GM03348 (cell line): Measurements from ENCODE around the gene FAM227B.
"Not testable (repeated sequence)": the region's sequence is repeated elsewhere in the genome, so short reads cannot be mapped to it uniquely, and the experiment has no call there.

Experiments
- DNase-seq: peaks from one replicate; pipeline ENCODE4 v3.0.0; 2012; ENCODE audit warnings: low spot score

The FAM227B gene

GRCh38 chr15:49610157-49610918, 10.3 kb downstream of the FAM227B start:
- DNase-seq: no peak

GRCh38 chr15:49606594-49606993, 14.0 kb downstream of the FAM227B start:
- DNase-seq: no peak

GRCh38 chr15:49605588-49605987, 15.0 kb downstream of the FAM227B start:
- no peak for DNase-seq

DNA sequence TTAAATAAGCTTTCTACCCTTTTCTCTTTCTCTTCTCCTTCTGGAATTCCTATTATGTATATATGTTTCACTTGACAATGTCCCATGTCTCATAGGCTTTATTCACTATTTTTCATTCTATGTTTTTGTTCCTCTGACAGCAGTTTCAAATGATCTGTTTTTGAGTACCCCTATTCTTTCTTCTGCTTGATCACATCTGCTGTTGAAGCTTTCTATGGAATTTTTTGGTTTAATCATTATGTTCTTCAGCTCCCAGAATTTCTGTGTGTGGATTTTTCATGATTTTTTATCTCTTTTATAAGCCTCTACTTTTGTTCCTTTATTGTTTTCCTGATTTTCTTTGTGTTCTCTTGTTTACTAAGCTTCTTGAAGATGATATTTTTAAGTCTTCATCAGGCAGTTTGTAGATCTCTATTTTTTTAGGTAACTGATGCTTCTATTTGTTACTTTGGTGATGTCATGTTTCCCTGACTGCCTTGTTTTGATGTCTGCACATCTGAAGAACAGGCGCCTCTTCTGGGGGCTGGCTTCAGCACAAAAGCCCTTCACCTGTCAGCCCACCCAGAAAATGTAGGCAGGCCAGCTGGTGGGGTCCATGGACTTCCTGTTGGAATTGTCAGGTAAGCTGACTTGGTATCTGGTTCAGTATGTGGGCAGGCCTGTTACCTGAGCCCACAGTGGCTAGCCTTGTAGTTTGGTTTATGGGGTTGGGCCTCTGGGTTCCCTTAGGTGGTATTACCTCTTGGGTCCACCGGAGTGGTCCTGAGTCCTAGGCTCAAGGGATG, 15.8 kb downstream of the FAM227B start:
- no peak for DNase-seq

GRCh38 chr15:49592829-49593316, 27.7 kb downstream of the FAM227B start:
- DNase-seq: not testable (repeated sequence)

DNA sequence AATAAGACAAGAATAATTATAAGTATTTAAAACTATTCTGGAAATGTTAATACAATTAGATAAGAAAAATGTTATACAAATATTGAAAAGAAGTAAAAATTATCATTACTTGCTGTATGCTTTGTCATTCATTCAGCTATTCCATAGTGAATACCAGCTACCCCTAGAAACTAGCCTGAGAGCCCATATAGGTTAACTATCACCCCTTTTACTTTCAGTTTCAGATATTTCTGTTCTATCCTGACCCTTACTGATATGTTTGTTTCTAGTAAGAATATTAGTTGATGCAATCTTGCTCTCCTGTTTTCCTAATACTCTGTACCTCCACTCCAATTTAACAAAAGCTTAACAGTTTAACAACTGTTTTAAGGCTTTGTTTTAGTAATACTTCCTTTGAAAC, 31.6 kb downstream of the FAM227B start:
- DNase-seq: no peak

- no peak for DNase-seq
Measured at GRCh38 chr15:49573421-49573820, 47.2 kb downstream of the FAM227B start.

DNA sequence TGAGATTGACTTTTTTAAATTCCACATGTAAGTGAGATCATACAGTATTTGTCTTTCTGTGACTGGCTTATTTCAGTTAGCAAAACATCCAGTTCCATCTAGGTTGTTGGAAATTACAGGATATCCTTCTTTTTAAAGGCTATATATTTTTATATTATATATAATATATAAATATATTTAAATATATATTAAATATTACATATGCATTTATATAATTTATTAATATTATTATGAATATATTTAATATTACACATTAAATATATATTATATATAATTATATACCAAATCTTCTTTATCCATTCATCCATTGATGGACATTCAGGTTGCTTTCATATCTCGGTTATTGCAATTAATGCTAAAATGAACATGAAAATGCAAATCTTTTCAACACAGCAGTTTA, 49.9 kb downstream of the FAM227B start:
- no peak for DNase-seq

GRCh38 chr15:49570174-49570573, 50.4 kb downstream of the FAM227B start:
- DNase-seq: no peak

DNA sequence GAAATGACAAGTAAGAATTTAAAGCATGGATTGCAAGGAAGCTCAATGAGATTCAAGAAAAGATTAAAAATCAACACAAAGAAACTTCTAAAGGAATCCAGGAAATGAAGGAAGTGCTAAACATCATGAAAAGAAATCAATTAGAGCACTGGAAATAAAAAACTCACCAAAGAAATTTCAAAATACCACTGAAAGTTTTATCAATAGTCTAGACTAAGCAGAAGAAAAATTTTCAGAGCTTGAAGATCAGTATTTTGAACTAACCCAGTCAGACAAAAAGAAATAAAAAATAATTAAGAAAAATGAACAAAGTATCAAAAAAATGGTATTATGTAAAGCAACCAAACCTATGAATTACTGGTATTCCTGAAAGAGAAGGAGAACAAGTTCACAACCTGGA, 60.6 kb downstream of the FAM227B start:
- no peak for DNase-seq

GRCh38 chr15:49558929-49559328, 61.7 kb downstream of the FAM227B start:
- DNase-seq: no peak

DNA sequence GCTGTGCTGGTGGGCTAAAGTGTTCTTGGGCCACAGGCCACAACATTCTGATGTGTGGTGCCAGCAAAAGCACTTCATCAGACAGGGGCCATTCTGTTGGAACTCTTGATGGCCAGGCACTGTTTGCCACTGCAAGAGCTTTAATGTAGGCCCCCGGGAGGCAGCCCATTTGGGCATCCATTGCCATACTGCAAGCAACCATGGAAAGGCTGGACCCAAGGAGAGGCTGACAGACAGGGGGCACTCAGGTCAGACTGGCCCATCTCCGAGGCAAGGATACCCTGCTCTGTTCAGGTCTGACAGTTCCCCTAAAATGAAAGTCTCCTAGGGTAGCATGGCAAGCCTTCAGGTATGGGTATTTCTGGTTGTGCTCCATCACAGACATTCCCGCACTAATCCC, 64.2 kb downstream of the FAM227B start:
- DNase-seq: no peak

GRCh38 chr15:49550342-49550741, 70.3 kb downstream of the FAM227B start:
- not testable (repeated sequence) for DNase-seq

DNA sequence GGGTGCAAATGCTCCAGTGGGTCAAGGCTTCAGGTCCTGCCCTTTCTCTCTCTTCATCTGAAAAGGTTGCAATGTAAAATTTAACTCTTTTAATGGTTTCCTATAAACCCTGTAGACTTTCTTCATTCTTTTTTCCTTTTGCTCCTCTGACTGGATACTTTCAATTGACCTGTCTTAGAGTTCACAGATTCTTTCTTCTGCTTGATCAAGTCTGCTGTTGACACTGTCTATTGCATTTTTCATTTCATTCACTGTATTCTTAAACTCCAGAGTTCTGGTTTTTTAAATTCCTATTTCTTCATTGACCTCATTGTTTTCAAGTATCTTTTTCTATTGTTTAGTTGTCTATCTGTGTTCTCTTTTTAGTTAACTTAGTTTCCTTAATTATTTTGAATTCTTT, 82.1 kb downstream of the FAM227B start:
- no peak for DNase-seq

DNA sequence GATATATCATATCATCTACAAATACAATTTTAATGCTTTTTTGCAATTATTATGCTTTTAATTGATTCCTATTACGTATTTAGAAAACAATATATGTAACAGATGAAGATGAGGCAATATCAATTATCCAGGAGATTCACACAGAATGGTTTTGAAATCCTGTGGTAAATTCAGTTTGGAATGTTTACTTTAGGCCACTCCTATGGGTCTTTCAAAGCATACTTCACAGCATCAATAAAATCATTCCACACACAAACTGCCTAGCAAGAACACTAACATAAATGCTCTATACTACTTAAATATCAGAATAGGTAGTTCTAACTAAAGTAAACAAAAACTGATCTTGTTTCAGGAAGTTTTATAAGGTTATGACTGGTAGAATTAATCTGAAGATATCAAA, 90.5 kb downstream of the FAM227B start:
- peak; percentile 12 for DNase-seq

- no peak for DNase-seq
Measured at GRCh38 chr15:49528289-49528688, 92.3 kb downstream of the FAM227B start.

GRCh38 chr15:49521802-49522201, 98.8 kb downstream of the FAM227B start:
- DNase-seq: no peak

DNA sequence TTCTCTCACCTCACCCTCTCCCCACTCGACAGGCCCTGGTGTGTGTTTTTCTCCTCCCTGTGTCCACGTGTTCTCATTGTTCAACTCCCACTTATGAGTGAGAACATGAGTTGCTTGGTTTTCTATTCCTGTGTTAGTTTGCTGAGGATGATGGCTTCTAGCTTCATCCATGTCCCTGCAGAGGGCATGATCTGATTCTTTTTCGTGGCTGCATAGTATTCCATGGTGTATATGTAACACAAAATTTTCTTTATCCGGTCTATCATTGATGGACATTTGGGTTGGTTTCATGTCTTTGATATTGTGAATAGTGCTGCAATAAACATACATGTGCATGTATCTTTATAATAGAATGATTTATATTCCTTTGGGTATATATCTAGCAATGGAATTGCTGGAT, 107.9 kb downstream of the FAM227B start:
- not testable (repeated sequence) for DNase-seq

DNA sequence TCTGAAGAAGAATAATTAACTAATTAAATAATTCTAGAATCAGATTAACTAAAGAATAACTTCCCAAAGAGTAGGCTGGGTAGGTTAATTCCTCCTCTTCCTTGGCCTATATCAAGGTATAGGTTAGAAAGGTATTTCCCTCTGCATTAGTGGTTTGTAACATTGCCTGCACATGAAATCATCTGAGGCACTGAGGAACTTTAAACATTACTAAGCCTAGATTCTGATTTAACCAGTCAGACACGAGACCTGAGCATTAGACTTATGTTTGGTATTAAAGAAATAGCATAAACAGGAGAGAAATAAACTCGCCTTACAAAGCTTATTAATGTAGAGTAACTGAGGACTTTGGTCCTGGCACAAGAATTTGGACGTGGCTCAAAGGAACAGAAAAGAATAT, 113.4 kb downstream of the FAM227B start:
- DNase-seq: no peak

DNA sequence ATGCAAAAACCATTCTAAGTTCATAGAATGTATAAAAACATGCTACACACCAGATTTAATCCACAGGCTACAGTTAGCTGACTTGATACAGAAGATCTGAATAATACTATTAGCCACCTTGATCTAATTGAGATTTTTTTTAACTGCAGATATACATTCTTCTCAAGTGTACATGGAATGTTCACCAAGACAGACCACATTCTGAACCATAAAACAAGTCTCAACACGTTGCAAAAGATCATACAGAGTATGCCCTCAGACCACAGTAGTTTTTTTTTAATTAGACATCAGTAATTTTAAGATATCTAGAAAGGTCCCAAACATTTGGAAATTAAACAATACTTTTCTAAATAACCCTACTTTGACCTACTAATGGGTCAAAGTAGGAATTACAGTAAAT, 114.3 kb downstream of the FAM227B start:
- DNase-seq: no peak

DNA sequence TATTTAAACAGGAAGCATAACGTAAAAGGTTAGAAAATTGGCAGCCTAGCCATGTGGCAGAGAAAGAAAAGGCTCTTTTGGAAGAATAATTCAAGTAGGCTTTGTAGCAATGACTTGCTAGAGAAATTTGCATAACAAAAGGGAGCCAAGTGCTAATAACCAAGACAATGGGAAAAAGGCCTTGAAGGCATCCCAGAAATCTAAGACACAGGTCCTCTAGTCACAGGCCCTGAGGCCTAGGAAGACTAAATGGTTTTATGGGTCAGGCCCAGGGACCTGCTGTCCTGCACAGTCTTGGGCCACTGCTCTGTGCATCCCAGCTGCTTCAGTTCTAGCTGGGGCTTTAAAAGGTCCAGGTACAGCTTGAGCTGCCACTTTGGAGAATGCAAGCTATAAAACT, 119.0 kb downstream of the FAM227B start:
- DNase-seq: no peak

DNA sequence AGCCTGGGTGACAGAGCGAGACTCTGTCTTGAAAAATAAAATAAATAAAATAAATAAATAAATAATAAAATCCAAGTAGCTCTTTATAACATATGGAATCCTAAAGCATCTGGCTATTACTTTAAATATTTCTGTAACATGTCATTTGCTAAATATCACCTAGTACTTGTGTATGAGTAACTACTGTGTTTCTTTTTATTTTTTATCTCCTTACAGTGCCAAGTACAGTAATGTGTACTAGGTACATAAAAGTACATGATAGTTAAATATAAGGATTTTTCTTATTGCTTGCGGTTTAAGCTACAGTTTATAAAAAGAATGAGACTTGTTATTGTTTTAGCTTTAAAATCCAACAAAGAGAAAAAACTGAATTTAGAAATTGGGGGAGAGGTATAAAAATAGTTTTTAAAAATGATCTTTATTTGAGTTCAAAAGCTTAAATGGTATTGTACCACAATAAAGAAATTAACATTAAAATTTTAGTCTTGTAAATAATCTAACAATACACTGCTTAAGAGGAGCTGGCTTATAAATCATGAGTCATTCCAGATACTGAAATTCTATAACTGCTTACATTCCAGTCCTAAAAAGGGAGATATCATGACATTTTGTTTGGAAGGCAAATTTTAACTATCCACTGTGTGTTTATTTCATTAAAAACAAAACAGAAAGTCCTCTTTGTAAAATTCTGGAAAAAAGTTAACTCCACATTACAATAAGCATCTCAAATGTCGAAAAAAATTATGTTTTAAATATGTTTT, 124.4 kb downstream of the FAM227B start:
- DNase-seq: peak; percentile 37

GRCh38 chr15:49494842-49495241, 125.8 kb downstream of the FAM227B start:
- DNase-seq: peak; percentile 26
